ENCODE results near the gene UBA3. TPM values are rescaled to one million over a fixed set of nuclear protein-coding genes. Genes with fewer than 3 reads are reported as not detected.

Gene UBA3
- total RNA-seq, 1 donor from 2014 or later: 48.3 TPM

DNA sequence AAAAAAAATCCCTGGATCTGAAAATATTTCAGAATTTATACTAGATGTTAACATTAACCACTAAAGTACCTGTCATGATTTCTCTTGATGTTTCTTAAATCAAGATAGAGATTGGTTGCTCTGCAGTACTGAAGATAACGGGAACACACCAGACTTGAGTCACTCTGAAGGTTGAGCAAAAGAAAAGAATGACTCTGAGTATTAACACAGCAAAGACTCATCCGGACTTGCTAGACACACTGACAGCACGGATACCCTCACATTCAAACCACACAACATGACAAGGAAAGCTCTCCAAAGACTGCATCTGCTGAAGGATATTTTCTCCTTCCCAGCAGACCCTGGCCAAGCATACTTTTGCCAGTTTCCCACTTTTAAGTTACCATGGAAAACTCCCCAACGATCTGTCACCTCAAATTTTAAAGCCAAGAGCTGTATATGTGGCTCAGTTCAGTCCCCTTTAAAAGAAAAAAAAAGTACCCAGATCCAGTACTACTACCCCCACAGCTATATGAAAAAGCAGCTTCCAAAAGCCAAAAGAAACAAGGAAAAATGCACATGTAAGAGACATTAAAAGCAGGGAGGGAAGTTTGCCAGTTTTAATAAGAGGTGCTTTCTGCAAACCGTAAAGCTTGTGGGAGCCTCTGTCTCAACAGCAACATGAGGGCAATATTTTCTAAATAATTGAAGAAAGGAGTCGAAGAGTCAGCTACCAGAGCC, 74.9 kb downstream of the UBA3 start:
- Histone ChIP-seq H3K4me3 (no peak overlapping the region), H3K9me3 (no peaks in the 10 kb centered on the region), H3K4me1 (peaks cover 18% of the 10 kb centered on the region), H3K36me3 (peaks cover 94% of the 10 kb centered on the region), H3K27ac (no peak overlapping the region), H3K27me3 (ENCODE audit: low read depth) (no peaks in the 10 kb centered on the region)
- no peak for DNase-seq
- TF ChIP-seq, protein P1, sequence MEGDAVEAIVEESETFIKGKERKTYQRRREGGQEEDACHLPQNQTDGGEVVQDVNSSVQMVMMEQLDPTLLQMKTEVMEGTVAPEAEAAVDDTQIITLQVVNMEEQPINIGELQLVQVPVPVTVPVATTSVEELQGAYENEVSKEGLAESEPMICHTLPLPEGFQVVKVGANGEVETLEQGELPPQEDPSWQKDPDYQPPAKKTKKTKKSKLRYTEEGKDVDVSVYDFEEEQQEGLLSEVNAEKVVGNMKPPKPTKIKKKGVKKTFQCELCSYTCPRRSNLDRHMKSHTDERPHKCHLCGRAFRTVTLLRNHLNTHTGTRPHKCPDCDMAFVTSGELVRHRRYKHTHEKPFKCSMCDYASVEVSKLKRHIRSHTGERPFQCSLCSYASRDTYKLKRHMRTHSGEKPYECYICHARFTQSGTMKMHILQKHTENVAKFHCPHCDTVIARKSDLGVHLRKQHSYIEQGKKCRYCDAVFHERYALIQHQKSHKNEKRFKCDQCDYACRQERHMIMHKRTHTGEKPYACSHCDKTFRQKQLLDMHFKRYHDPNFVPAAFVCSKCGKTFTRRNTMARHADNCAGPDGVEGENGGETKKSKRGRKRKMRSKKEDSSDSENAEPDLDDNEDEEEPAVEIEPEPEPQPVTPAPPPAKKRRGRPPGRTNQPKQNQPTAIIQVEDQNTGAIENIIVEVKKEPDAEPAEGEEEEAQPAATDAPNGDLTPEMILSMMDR (IDR thresholded peaks at IDR 0.05): no peak
- intact Hi-C loops (cut with DNase I): no loop called here
- ATAC-seq: no peak

Small RNA genes within 50 kb of the gene (microRNA-seq; reads per million reads assigned to microRNA genes)
- not detected for gene MIR3136 (ENCODE audit: borderline number of aligned reads)

Other genes with a start within 250 kb of the UBA3 start
- gene TAFA4, start 147.8 kb downstream of the UBA3 start, total RNA-seq: not detected
- gene EOGT, start 66.7 kb downstream of the UBA3 start, total RNA-seq: 35.7 TPM
- 40.0 TPM for gene TMF1, start 28.0 kb downstream of the UBA3 start, total RNA-seq
- 138 TPM for gene ARL6IP5, start 4.6 kb upstream of the UBA3 start, total RNA-seq
- gene LMOD3, start 42.2 kb upstream of the UBA3 start, total RNA-seq: 0.12 TPM